H1 (cell line): Measurements from ENCODE around the gene FAR2. TPM values are rescaled to one million over a fixed set of nuclear protein-coding genes. Genes with fewer than 3 reads are reported as not detected.

ENCODE experiments used
- CTCF ChIA-PET: fragments of 300-600 bp; sonication (Branson Sonifier 250); formaldehyde crosslinking; loops from one replicate; lab custom pipeline; 2021; ENCODE audit not compliant: partially characterized antibody; lab: Charles Lee
- POLR2A ChIA-PET: fragments of 300-600 bp; sonication (Branson Sonifier 250); formaldehyde crosslinking; loops from one replicate; lab custom pipeline; 2021; ENCODE audit warnings: inconsistent platforms; ENCODE audit not compliant: partially characterized antibody; lab: Charles Lee
- DNase-seq, 2 experiments: peaks; one replicate each; pipeline versions ENCODE4 v3.0.0 to v3.0.0-alpha.2; 2010 to 2022; ENCODE audit warnings: low spot score in 2 of 2, low read depth in 1 of 2, mixed read lengths in 1 of 2
- FAIRE-seq: peaks from 2 replicates; lab custom pipeline; 2011; peaks lifted over from hg19 to GRCh38; lab: Jason Lieb, UNC
- H2AFZ ChIP-seq: 2 replicates; pipeline ENCODE4 v1.8.1; 2012; ENCODE audit warnings: low read length, inconsistent platforms
- H2AK5ac ChIP-seq: 2 replicates; pipeline ENCODE4 v1.6.1; 2013; ENCODE audit warnings: low read depth, low read length
- H2BK120ac ChIP-seq: replicated peaks from 2 replicates; pipeline ENCODE3; 2013; ENCODE audit warnings: low read depth, low read length, inconsistent platforms
- H2BK12ac ChIP-seq: 2 replicates; pipeline ENCODE4 v1.6.1; 2013; ENCODE audit warnings: low read depth, low read length
- H2BK15ac ChIP-seq: 2 replicates; pipeline ENCODE4 v1.6.1; 2013; ENCODE audit warnings: low read length
- H2BK20ac ChIP-seq: 2 replicates; pipeline ENCODE4 v1.6.1; 2013; ENCODE audit warnings: low read length
- H2BK5ac ChIP-seq: 2 replicates; pipeline ENCODE4 v1.6.1; 2013; ENCODE audit warnings: low read depth, low read length
- H3K14ac ChIP-seq: 2 replicates; pipeline ENCODE4 v1.6.1; 2013; ENCODE audit warnings: inconsistent platforms; ENCODE audit not compliant: insufficient read length
- H3K18ac ChIP-seq: 2 replicates; pipeline ENCODE4 v1.6.1; 2013; ENCODE audit warnings: low read length; ENCODE audit errors: extremely low read depth
- H3K23ac ChIP-seq: 2 replicates; pipeline ENCODE4 v1.6.1; 2013; ENCODE audit warnings: inconsistent platforms; ENCODE audit not compliant: insufficient read length
- H3K23me2 ChIP-seq: 2 replicates; pipeline ENCODE4 v1.6.1; 2013; ENCODE audit warnings: low read depth, low read length
- H3K27ac ChIP-seq: 2 replicates; pipeline ENCODE4 v1.6.1; 2011; ENCODE audit warnings: low read depth, low read length, inconsistent platforms
- H3K27me3 ChIP-seq, 4 experiments: replicated peaks in 1 of 4; 1 replicate in 1 of 4; 2 replicates in 3 of 4; pipeline versions ENCODE4 v1.6.1 to v1.8.1; 2011 to 2013; ENCODE audit warnings: low read length in 3 of 4, mild to moderate bottlenecking in 3 of 4, inconsistent platforms in 2 of 4, mixed read lengths in 2 of 4, moderate library complexity in 1 of 4; ENCODE audit not compliant: control insufficient read depth in 3 of 4, insufficient read depth in 3 of 4; ENCODE audit errors: extremely low read depth in 1 of 4
- H3K36me3 ChIP-seq, 4 experiments: 2 replicates each; pipeline versions ENCODE4 v1.6.1 to v1.8.1; 2011 to 2013; ENCODE audit warnings: mild to moderate bottlenecking in 4 of 4, low read length in 3 of 4, moderate library complexity in 2 of 4, control low read depth in 1 of 4, inconsistent platforms in 1 of 4; ENCODE audit not compliant: insufficient read depth in 4 of 4, control insufficient read depth in 2 of 4
- H3K4ac ChIP-seq: replicated peaks from 2 replicates; pipeline ENCODE3; 2013; ENCODE audit warnings: low read length, low read depth, mixed read lengths, inconsistent platforms; ENCODE audit not compliant: insufficient read length
- H3K4me1 ChIP-seq, 4 experiments: replicated peaks in 1 of 4; 1 replicate in 1 of 4; 2 replicates in 3 of 4; pipeline versions ENCODE4 v1.6.1 to v1.8.1; 2011 to 2013; ENCODE audit warnings: low read length in 3 of 4, inconsistent platforms in 2 of 4, mixed read lengths in 1 of 4; ENCODE audit not compliant: insufficient read depth in 4 of 4, control insufficient read depth in 3 of 4
- H3K4me2 ChIP-seq, 2 experiments: 2 replicates each; pipeline versions ENCODE4 v1.6.1 to v1.8.1; 2011 to 2013; ENCODE audit warnings: low read depth in 2 of 2, low read length in 2 of 2, control low read depth in 1 of 2, inconsistent platforms in 1 of 2, mild to moderate bottlenecking in 1 of 2; ENCODE audit not compliant: insufficient read depth in 1 of 2
- H3K4me3 ChIP-seq, 4 experiments: fragments of 200-600, 300-600 bp in 1 of 4; sonication (generic), shearing (Covaris generic), sonication (Bioruptor Twin) in 1 of 4; 2 replicates each; pipeline versions ENCODE4 v1.5.1 to v1.8.1; 2011 to 2016; ENCODE audit warnings: low read length in 4 of 4, low read depth in 3 of 4, control low read depth in 2 of 4, inconsistent platforms in 2 of 4, mild to moderate bottlenecking in 2 of 4, mixed read lengths in 1 of 4, moderate library complexity in 1 of 4; ENCODE audit not compliant: insufficient read depth in 2 of 4; ENCODE audit errors: extremely low read depth in 1 of 4
- H3K56ac ChIP-seq: replicated peaks from 2 replicates; pipeline ENCODE3; 2013; ENCODE audit warnings: low read depth, mild to moderate bottlenecking, mixed read lengths, low read length, inconsistent platforms; ENCODE audit not compliant: insufficient read length
- H3K79me1 ChIP-seq: 2 replicates; pipeline ENCODE4 v1.6.1; 2013; ENCODE audit warnings: low read depth, low read length, control low read depth
- H3K79me2 ChIP-seq, 2 experiments: 2 replicates each; pipeline versions ENCODE4 v1.6.1 to v1.8.1; 2012 to 2013; ENCODE audit warnings: low read length in 2 of 2, mild to moderate bottlenecking in 2 of 2, inconsistent platforms in 1 of 2; ENCODE audit not compliant: insufficient read depth in 2 of 2, control insufficient read depth in 1 of 2
- H3K9ac ChIP-seq, 4 experiments: replicated peaks in 1 of 4; 1 replicate in 1 of 4; 2 replicates in 3 of 4; pipeline versions ENCODE4 v1.6.1 to v1.8.1; 2011 to 2013; ENCODE audit warnings: low read depth in 3 of 4, low read length in 3 of 4, control low read depth in 2 of 4, mild to moderate bottlenecking in 2 of 4, moderate library complexity in 2 of 4, inconsistent platforms in 1 of 4; ENCODE audit errors: extremely low read depth in 1 of 4
- H3K9me3 ChIP-seq, 2 experiments: 2 replicates each; pipeline versions ENCODE4 v1.6.1 to v1.8.1; 2012 to 2013; ENCODE audit warnings: mild to moderate bottlenecking in 2 of 2, moderate library complexity in 2 of 2, control low read depth in 1 of 2, inconsistent platforms in 1 of 2, low read depth in 1 of 2, low read length in 1 of 2, mixed read lengths in 1 of 2; ENCODE audit not compliant: insufficient read depth in 2 of 2
- H4K20me1 ChIP-seq, 2 experiments: replicated peaks in 1 of 2; 2 replicates each; pipeline versions ENCODE3 to v1.8.1; 2011 to 2013; ENCODE audit warnings: inconsistent platforms in 2 of 2, low read length in 2 of 2, mild to moderate bottlenecking in 1 of 2; ENCODE audit not compliant: insufficient read depth in 2 of 2, control insufficient read depth in 1 of 2
- H4K5ac ChIP-seq: 2 replicates; pipeline ENCODE4 v1.6.1; 2013; ENCODE audit warnings: low read length, low read depth, mixed read lengths, inconsistent platforms; ENCODE audit not compliant: insufficient read length
- H4K8ac ChIP-seq: 2 replicates; pipeline ENCODE4 v1.8.0; 2013; ENCODE audit warnings: mild to moderate bottlenecking, moderate library complexity, low read length, inconsistent platforms; ENCODE audit not compliant: insufficient read depth; ENCODE audit errors: extremely low read depth
- H4K91ac ChIP-seq: replicated peaks from 2 replicates; pipeline ENCODE3; 2013; ENCODE audit warnings: low read length, mixed read lengths, inconsistent platforms; ENCODE audit not compliant: insufficient read length
- ATF2 ChIP-seq: IDR thresholded peaks from 2 replicates; pipeline ENCODE4 v1.6.1; 2012; ENCODE audit warnings: low read length, inconsistent platforms
- WGBS, 2 experiments: shearing (Covaris generic) in 1 of 2; methylation state at CpG; one replicate each; pipeline versions ENCODE4 v1.1.6 to v1.1.7; 2013 to 2015; ENCODE audit warnings: low lambda C conversion rate in 2 of 2, mixed read lengths in 2 of 2, inconsistent platforms in 1 of 2, low coverage in 1 of 2, missing lambda C conversion rate in 1 of 2; ENCODE audit not compliant: insufficient replicate concordance in 2 of 2, insufficient coverage in 1 of 2, insufficient read length in 1 of 2; ENCODE audit errors: extremely low coverage in 1 of 2, missing lambda C conversion rate in 1 of 2; 5-methylcytosine and 5-hydroxymethylcytosine counted together
- polyA plus RNA-seq, 7 experiments: library from polyadenylated mRNA; depleted of rRNA in 3 of 7; stranded (reverse) in 5 of 7; unstranded in 2 of 7; fragments of >200 nt in 5 of 7; fragments of 200-250 nt in 2 of 7; gene quantifications; 1 replicate in 5 of 7; 2 replicates in 1 of 7; 4 replicates in 1 of 7; pipeline versions ENCODE4 v1.2.1 to v1.2.3, GENCODE V29; 2011 to 2013; ENCODE audit warnings: missing spikeins in 2 of 7, mixed read lengths in 2 of 7
- total RNA-seq: library from RNA; stranded (reverse); fragmentation: NEBNext Ultra II Directional; extraction: Animal tissue kit (Norgen Biotek cat#: 25700); gene quantifications from 2 replicates; pipeline ENCODE4 v1.2.1, GENCODE V29; 2021

Gene FAR2
- total and polyA plus RNA-seq, 2 of the 8 experiments (the other 6 are each of a cell fraction or from before 2014, with no cell fraction given): 24.0 to 24.1 TPM

- no peak overlapping the region for H2BK20ac ChIP-seq
- no peak overlapping the region for H4K8ac ChIP-seq
- H3K4me2 ChIP-seq: no peak overlapping the region
- no peak for FAIRE-seq
- CTCF ChIA-PET: interaction anchor here (0.6 to 7.2 kb wide), 7 partner anchors 9 to 1415 kb away, joined by 3 to 55 read pairs (median 4); no protein-coding TSS in a partner anchor
- no peak overlapping the region for H3K56ac ChIP-seq
- 0 out of 7 replicates have a peak, but pooled peaks cover 0 to 3% (median 0%) of the 10 kb centered on the region in 4 experiments for H3K4me1 ChIP-seq
- H2BK12ac ChIP-seq: no peak overlapping the region
- POLR2A ChIA-PET: no interaction called here
- H3K23me2 ChIP-seq: no peaks in the 10 kb centered on the region
- H3K79me1 ChIP-seq: no peaks in the 10 kb centered on the region
- no peak overlapping the region for H3K4ac ChIP-seq
- no peak overlapping the region for H3K14ac ChIP-seq
- H2BK120ac ChIP-seq: no peak overlapping the region
- no peak overlapping the region for H2AFZ ChIP-seq
- no peak overlapping the region for H4K91ac ChIP-seq
- H2AK5ac ChIP-seq: no peak overlapping the region
- H3K27ac ChIP-seq: no peak overlapping the region
- peaks cover 0 to 18% (median 4%) of the 10 kb centered on the region in 4 experiments; a peak in 5 of 8 replicates for H3K36me3 ChIP-seq
- H3K4me3 ChIP-seq: no peak overlapping the region
- H2BK5ac ChIP-seq: no peak overlapping the region
- no peak overlapping the region for H3K18ac ChIP-seq
- no peak for DNase-seq
- H3K79me2 ChIP-seq: no peaks in the 10 kb centered on the region
- 89% methylated on average over 2 of the region's 2 CpGs; no CpG with 5 or more reads in 1 of the 2 experiments for WGBS, 2 experiments
- no peaks in the 10 kb centered on the region for H3K27me3 ChIP-seq
- H3K23ac ChIP-seq: no peak overlapping the region
- no peak overlapping the region for H3K9ac ChIP-seq
- H2BK15ac ChIP-seq: no peak overlapping the region
- H4K5ac ChIP-seq: no peak overlapping the region
- peaks cover 13 to 15% of the 10 kb centered on the region in 2 experiments for H3K9me3 ChIP-seq
- no peaks in the 10 kb centered on the region for H4K20me1 ChIP-seq
- no peak for TF ChIP-seq ATF2
Measured at GRCh38 chr12:29320295-29321085, 171.4 kb downstream of the FAR2 start.
